Measurements from ENCODE around the gene DNAH8.

DNA sequence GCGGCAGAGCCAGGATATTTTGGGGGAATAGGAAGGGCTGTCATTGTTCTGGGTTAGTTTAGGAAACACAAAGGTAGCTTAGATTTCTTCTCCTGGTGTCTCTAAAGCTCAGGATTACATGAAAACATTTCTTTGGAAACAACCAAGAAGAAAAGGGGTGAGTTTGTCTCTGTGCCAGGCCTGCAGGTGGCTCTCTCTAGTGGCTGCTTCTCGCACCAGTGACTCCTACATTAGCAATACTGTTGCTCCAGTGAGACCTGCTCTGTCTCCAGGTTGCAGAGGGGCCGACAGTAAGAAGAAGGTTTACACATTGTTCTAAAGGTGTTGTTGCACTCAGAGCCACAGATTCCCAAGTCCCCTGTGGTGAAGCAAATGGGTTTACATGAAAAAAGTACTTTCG lies 228.9 kb downstream of the DNAH8 start:
- TF ChIP-seq, protein P1, sequence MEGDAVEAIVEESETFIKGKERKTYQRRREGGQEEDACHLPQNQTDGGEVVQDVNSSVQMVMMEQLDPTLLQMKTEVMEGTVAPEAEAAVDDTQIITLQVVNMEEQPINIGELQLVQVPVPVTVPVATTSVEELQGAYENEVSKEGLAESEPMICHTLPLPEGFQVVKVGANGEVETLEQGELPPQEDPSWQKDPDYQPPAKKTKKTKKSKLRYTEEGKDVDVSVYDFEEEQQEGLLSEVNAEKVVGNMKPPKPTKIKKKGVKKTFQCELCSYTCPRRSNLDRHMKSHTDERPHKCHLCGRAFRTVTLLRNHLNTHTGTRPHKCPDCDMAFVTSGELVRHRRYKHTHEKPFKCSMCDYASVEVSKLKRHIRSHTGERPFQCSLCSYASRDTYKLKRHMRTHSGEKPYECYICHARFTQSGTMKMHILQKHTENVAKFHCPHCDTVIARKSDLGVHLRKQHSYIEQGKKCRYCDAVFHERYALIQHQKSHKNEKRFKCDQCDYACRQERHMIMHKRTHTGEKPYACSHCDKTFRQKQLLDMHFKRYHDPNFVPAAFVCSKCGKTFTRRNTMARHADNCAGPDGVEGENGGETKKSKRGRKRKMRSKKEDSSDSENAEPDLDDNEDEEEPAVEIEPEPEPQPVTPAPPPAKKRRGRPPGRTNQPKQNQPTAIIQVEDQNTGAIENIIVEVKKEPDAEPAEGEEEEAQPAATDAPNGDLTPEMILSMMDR (IDR thresholded peaks at IDR 0.05), result no peak
- no peak for TF ChIP-seq POLR2A (IDR thresholded peaks at IDR 0.05)

Measured in testis (tissue), 2 donors.